GM12874 (cell line): Measurements from ENCODE around the gene UGT2B28.

ENCODE experiments used
- CTCF ChIP-seq: IDR thresholded peaks from 2 replicates; pipeline ENCODE4 v1.5.1; 2011; ENCODE audit warnings: low read depth, mild to moderate bottlenecking, control low read depth, low read length, moderate library complexity; ENCODE audit not compliant: insufficient read depth

Gene UGT2B28

GRCh38 chr4:69330345-69331047, 50.2 kb downstream of the UGT2B28 start:
- TF ChIP-seq CTCF, result no peak
